ENCODE data around the gene PPEF1.

DNA sequence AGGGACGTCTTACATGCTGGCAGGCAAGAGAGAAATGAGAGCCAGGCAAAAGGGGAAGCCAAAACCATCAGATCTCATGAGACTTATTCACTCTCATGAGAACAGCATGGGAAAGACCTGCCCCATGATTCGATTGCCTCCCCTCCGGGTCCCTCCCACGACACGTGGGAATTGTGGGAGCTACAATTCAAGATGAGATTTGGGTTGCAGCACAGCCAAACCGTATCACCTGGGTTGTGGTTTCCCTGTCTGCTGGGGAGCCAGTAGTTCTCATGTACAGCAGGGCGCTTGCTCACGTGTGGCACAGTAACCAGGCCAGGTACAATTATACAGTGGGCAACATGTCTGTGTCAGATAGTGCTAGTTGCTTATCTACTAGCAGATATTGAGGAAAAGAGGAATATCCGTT is 24.5 kb upstream of the PPEF1 start:
- TF ChIP-seq, protein P1, sequence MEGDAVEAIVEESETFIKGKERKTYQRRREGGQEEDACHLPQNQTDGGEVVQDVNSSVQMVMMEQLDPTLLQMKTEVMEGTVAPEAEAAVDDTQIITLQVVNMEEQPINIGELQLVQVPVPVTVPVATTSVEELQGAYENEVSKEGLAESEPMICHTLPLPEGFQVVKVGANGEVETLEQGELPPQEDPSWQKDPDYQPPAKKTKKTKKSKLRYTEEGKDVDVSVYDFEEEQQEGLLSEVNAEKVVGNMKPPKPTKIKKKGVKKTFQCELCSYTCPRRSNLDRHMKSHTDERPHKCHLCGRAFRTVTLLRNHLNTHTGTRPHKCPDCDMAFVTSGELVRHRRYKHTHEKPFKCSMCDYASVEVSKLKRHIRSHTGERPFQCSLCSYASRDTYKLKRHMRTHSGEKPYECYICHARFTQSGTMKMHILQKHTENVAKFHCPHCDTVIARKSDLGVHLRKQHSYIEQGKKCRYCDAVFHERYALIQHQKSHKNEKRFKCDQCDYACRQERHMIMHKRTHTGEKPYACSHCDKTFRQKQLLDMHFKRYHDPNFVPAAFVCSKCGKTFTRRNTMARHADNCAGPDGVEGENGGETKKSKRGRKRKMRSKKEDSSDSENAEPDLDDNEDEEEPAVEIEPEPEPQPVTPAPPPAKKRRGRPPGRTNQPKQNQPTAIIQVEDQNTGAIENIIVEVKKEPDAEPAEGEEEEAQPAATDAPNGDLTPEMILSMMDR (conservative IDR thresholded peaks at IDR 0.05) = no peak
- TF ChIP-seq ZFX (IDR thresholded peaks at IDR 0.05) = no peak

All from C4-2B (cell line).